WTC11 (cell line): ENCODE measurements around the gene WDR91.

Experiments used
- NR2C2 ChIP-seq: sonication (generic); formaldehyde crosslinking; IDR thresholded peaks from 2 replicates; pipeline ENCODE4 v1.8.0; 2022; ENCODE audit warnings: mild to moderate bottlenecking, missing genetic modification reagents
- RORB ChIP-seq: fragments of 250-450 bp; sonication (Bioruptor Pico); IDR thresholded peaks from 2 replicates; pipeline ENCODE4 v1.9.0; 2021; ENCODE audit warnings: mild to moderate bottlenecking
- TEAD4 ChIP-seq: sonication (generic); formaldehyde crosslinking; IDR thresholded peaks from 2 replicates; pipeline ENCODE4 v1.8.0; 2022; ENCODE audit warnings: mild to moderate bottlenecking, missing genetic modification reagents
- TF ChIP-seq, protein P1 (sequence below): fragments of 200-600 bp; IDR thresholded peaks from 2 replicates; pipeline ENCODE4 v1.8.0; 2022; ENCODE audit warnings: antibody characterized with exemption
- TF ChIP-seq, protein P2 (sequence below): sonication (generic); formaldehyde crosslinking; IDR thresholded peaks from 2 replicates; pipeline ENCODE4 v1.8.1; 2023; ENCODE audit warnings: mild to moderate bottlenecking, missing genetic modification reagents, moderate library complexity
- TF ChIP-seq, protein P3 (sequence below): sonication (generic); formaldehyde crosslinking; IDR thresholded peaks from 2 replicates; pipeline ENCODE4 v1.8.0; 2022; ENCODE audit warnings: missing genetic modification reagents
- TF ChIP-seq, protein P4 (sequence below): sonication (generic); formaldehyde crosslinking; IDR thresholded peaks from 2 replicates; pipeline ENCODE4 v1.8.0; 2022; ENCODE audit warnings: mild to moderate bottlenecking, missing genetic modification reagents

DNA sequence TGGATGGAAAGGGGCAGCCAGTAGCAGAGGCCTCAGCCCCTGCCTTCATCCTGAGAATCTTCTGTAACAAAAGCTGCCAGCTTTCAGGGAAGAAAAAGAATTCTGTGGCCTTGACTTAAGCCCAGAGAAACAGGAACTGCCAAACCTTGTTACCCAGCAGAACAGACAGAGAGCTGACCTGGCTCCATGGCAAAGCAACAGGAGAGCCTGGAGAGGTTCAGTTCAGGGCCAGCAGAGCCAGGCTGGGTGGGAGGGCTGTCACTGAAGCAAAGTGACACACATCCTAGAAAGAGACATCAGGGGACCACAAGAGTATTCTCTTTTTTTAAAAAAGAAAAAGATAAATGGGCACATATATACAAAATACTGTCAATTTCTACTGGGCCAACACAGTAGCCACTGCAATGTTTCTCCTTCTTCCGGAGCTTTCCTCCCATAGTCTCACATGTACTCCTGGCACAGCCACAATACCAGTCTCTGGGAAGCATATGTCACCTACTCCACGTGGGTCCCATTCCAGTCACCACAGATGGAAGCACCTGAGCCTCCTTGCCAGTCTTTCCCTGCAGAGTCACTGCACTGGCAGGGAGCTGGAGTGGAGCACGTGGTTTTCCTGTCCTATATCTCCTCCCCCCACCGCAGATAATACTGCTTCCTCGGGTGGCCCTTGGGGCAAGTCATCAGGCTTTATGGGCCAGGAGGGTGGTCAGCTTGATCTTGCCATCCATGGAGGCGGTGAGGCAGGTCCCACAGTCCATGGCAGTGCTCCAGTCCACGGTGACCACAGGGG lies 25.7 kb downstream of the WDR91 start:
- TF ChIP-seq, protein P1, sequence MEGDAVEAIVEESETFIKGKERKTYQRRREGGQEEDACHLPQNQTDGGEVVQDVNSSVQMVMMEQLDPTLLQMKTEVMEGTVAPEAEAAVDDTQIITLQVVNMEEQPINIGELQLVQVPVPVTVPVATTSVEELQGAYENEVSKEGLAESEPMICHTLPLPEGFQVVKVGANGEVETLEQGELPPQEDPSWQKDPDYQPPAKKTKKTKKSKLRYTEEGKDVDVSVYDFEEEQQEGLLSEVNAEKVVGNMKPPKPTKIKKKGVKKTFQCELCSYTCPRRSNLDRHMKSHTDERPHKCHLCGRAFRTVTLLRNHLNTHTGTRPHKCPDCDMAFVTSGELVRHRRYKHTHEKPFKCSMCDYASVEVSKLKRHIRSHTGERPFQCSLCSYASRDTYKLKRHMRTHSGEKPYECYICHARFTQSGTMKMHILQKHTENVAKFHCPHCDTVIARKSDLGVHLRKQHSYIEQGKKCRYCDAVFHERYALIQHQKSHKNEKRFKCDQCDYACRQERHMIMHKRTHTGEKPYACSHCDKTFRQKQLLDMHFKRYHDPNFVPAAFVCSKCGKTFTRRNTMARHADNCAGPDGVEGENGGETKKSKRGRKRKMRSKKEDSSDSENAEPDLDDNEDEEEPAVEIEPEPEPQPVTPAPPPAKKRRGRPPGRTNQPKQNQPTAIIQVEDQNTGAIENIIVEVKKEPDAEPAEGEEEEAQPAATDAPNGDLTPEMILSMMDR = no peak
- no peak for TF ChIP-seq NR2C2
- TF ChIP-seq, protein P2, sequence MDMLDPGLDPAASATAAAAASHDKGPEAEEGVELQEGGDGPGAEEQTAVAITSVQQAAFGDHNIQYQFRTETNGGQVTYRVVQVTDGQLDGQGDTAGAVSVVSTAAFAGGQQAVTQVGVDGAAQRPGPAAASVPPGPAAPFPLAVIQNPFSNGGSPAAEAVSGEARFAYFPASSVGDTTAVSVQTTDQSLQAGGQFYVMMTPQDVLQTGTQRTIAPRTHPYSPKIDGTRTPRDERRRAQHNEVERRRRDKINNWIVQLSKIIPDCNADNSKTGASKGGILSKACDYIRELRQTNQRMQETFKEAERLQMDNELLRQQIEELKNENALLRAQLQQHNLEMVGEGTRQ = no peak
- TF ChIP-seq TEAD4 = no peak
- no peak for TF ChIP-seq RORB
- TF ChIP-seq, protein P3, sequence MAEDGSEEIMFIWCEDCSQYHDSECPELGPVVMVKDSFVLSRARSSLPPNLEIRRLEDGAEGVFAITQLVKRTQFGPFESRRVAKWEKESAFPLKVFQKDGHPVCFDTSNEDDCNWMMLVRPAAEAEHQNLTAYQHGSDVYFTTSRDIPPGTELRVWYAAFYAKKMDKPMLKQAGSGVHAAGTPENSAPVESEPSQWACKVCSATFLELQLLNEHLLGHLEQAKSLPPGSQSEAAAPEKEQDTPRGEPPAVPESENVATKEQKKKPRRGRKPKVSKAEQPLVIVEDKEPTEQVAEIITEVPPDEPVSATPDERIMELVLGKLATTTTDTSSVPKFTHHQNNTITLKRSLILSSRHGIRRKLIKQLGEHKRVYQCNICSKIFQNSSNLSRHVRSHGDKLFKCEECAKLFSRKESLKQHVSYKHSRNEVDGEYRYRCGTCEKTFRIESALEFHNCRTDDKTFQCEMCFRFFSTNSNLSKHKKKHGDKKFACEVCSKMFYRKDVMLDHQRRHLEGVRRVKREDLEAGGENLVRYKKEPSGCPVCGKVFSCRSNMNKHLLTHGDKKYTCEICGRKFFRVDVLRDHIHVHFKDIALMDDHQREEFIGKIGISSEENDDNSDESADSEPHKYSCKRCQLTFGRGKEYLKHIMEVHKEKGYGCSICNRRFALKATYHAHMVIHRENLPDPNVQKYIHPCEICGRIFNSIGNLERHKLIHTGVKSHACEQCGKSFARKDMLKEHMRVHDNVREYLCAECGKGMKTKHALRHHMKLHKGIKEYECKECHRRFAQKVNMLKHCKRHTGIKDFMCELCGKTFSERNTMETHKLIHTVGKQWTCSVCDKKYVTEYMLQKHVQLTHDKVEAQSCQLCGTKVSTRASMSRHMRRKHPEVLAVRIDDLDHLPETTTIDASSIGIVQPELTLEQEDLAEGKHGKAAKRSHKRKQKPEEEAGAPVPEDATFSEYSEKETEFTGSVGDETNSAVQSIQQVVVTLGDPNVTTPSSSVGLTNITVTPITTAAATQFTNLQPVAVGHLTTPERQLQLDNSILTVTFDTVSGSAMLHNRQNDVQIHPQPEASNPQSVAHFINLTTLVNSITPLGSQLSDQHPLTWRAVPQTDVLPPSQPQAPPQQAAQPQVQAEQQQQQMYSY (CRISPR knock-in tag) = no peak
- TF ChIP-seq, protein P4, sequence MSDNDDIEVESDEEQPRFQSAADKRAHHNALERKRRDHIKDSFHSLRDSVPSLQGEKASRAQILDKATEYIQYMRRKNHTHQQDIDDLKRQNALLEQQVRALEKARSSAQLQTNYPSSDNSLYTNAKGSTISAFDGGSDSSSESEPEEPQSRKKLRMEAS (CRISPR knock-in tag) = no peak
